ENCODE data around the gene BMP2K.
A peak's percentile ranks its signal among the peaks of the same experiment; 100 is the strongest.

BMP2K gene

GRCh38 chr4:78776079-78776728 is at the start of gene BMP2K:
BMP2K (plus strand) TSS chr4:78776350; CDS start chr4:78776544, 194 bp downstream.
- DNase-seq, result peak in 48 of 56 donors; percentile 39 to 95 (median 82)

- DNase-seq, result no peak
Measured at GRCh38 chr4:78726546-78726945, 49.6 kb upstream of the BMP2K start.

- DNase-seq, result no peak
Measured at GRCh38 chr4:78732332-78733104, 43.6 kb upstream of the BMP2K start.

- no peak for DNase-seq
Measured at GRCh38 chr4:78734441-78735162, 41.5 kb upstream of the BMP2K start.

- no peak for DNase-seq
Measured at GRCh38 chr4:78735697-78736096, 40.5 kb upstream of the BMP2K start.

GRCh38 chr4:78737035-78737434 is 39.1 kb upstream of the BMP2K start:
- no peak for DNase-seq

GRCh38 chr4:78737973-78738372 is 38.2 kb upstream of the BMP2K start:
- DNase-seq, result no peak

- no peak for DNase-seq
Measured at GRCh38 chr4:78742300-78742699, 33.9 kb upstream of the BMP2K start.

GRCh38 chr4:78747475-78747922 is 28.7 kb upstream of the BMP2K start:
- no peak for DNase-seq

- DNase-seq, result no peak
Measured at GRCh38 chr4:78748381-78748780, 27.8 kb upstream of the BMP2K start.

- no peak for DNase-seq
Measured at GRCh38 chr4:78749258-78749971, 26.7 kb upstream of the BMP2K start.

GRCh38 chr4:78749972-78750727 is 26.0 kb upstream of the BMP2K start:
- DNase-seq, result no peak

- DNase-seq, result no peak
Measured at GRCh38 chr4:78753091-78753490, 23.1 kb upstream of the BMP2K start.

GRCh38 chr4:78754872-78755271 is 21.3 kb upstream of the BMP2K start:
- DNase-seq, result no peak

GRCh38 chr4:78756137-78756536 is 20.0 kb upstream of the BMP2K start:
- DNase-seq, result no peak

GRCh38 chr4:78756776-78757175 is 19.4 kb upstream of the BMP2K start:
- DNase-seq, result no peak

- DNase-seq, result no peak
Measured at GRCh38 chr4:78757574-78757973, 18.6 kb upstream of the BMP2K start.

GRCh38 chr4:78758085-78758484 is 18.1 kb upstream of the BMP2K start:
- DNase-seq, result no peak

- no peak for DNase-seq
Measured at GRCh38 chr4:78762529-78762928, 13.6 kb upstream of the BMP2K start.

- DNase-seq, result no peak
Measured at GRCh38 chr4:78763251-78763650, 12.9 kb upstream of the BMP2K start.

Data from amygdala (tissue), 56 donors.